KMS-11 (cell line): ENCODE results near the gene DLGAP1.

Experiments
- H2AFZ ChIP-seq: fragments of 200-600 bp; sonication (generic); 2 replicates; pipeline ENCODE4 v1.6.1; 2016; ENCODE audit warnings: antibody characterized with exemption, mixed run types, low read depth
- H3K27ac ChIP-seq: fragments of 200-600 bp; sonication (generic); 2 replicates; pipeline ENCODE4 v1.6.1; 2016; ENCODE audit warnings: mild to moderate bottlenecking, mixed run types
- H3K27me3 ChIP-seq: fragments of 200-600 bp; sonication (generic); 2 replicates; pipeline ENCODE4 v1.6.1; 2017; ENCODE audit warnings: mild to moderate bottlenecking, low read depth, mixed run types, moderate library complexity; ENCODE audit not compliant: insufficient read depth
- H3K36me3 ChIP-seq: fragments of 200-600 bp; sonication (generic); 2 replicates; pipeline ENCODE4 v1.6.1; 2017; ENCODE audit warnings: mild to moderate bottlenecking, mixed run types; ENCODE audit not compliant: insufficient read depth
- H3K4me1 ChIP-seq: fragments of 200-600 bp; sonication (generic); 2 replicates; pipeline ENCODE4 v1.6.1; 2016; ENCODE audit warnings: mild to moderate bottlenecking, low read depth, mixed run types; ENCODE audit not compliant: poor library complexity, severe bottlenecking
- H3K4me2 ChIP-seq: fragments of 200-600 bp; sonication (generic); 2 replicates; pipeline ENCODE4 v1.7.0; 2016; ENCODE audit warnings: mild to moderate bottlenecking, mixed run types
- H3K4me3 ChIP-seq: fragments of 200-600 bp; sonication (generic); IDR thresholded peaks from 2 replicates; pipeline ENCODE4 v1.6.1; 2017; ENCODE audit warnings: low read depth, low read length, mixed read lengths; ENCODE audit not compliant: insufficient read depth
- H3K79me2 ChIP-seq: fragments of 200-600 bp; sonication (generic); 2 replicates; pipeline ENCODE4 v1.6.1; 2016; ENCODE audit warnings: low read depth, mixed run types; ENCODE audit not compliant: insufficient read depth
- H3K9ac ChIP-seq: fragments of 200-600 bp; sonication (generic); 2 replicates; pipeline ENCODE4 v1.6.1; 2016; ENCODE audit warnings: mild to moderate bottlenecking, mixed run types
- H4K20me1 ChIP-seq: fragments of 200-600 bp; sonication (generic); 2 replicates; pipeline ENCODE4 v1.6.1; 2016; ENCODE audit warnings: mild to moderate bottlenecking, mixed run types; ENCODE audit not compliant: insufficient read depth
- TF ChIP-seq, protein P1 (sequence below): fragments of 200-600 bp; sonication (generic); conservative IDR thresholded peaks from 2 replicates; pipeline ENCODE4 v1.6.1; 2017; ENCODE audit warnings: low read depth, mild to moderate bottlenecking, antibody characterized with exemption, low read length, moderate library complexity, mixed read lengths

Gene DLGAP1

DNA sequence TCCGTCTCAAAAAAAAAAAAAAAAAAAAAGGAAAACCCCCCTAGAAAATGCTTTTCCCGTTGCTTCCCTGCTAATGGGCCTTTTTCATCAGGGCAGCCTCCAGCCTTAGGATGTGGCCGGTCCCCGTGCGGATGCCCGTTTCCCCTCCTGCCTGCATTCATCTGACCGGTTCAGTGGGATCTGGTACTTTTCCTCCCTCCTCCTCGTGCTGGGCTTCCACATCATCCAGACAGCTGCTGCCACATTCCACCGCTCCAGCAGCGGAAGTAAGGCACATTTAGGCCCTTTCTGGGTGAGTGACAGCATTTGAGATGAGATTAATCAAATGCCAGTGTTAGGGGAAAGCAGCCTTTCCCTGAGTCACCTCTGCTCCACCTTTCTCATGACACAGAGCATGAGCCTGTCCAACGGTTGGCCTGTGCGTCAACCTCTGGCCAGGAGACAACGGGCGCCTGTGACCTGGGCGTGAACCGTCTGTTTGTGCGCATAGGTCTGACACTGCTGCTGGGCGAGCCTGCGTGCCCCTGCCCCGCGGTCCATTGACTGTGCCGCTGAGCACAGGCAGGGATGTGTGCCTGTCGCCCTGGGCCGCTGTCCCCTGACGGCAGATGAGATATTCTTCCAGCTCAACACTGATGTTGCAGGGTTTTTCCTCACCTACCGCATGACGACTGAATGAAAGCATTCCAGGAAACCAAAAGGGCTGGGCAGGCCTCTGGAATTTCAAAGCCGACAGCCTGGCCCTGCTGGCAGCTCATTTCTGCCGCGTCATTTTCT is 831.1 kb downstream of the DLGAP1 start:
- Histone ChIP-seq H3K4me3 (no peak overlapping the region), H3K79me2 (no peaks in the 10 kb centered on the region), H3K36me3 (no peaks in the 10 kb centered on the region), H3K4me1 (no peaks in the 10 kb centered on the region), H4K20me1 (no peaks in the 10 kb centered on the region), H3K4me2 (no peak overlapping the region), H3K27ac (no peak overlapping the region), H3K27me3 (no peaks in the 10 kb centered on the region), H2AFZ (no peak overlapping the region), H3K9ac (no peak overlapping the region)
- TF ChIP-seq, protein P1, sequence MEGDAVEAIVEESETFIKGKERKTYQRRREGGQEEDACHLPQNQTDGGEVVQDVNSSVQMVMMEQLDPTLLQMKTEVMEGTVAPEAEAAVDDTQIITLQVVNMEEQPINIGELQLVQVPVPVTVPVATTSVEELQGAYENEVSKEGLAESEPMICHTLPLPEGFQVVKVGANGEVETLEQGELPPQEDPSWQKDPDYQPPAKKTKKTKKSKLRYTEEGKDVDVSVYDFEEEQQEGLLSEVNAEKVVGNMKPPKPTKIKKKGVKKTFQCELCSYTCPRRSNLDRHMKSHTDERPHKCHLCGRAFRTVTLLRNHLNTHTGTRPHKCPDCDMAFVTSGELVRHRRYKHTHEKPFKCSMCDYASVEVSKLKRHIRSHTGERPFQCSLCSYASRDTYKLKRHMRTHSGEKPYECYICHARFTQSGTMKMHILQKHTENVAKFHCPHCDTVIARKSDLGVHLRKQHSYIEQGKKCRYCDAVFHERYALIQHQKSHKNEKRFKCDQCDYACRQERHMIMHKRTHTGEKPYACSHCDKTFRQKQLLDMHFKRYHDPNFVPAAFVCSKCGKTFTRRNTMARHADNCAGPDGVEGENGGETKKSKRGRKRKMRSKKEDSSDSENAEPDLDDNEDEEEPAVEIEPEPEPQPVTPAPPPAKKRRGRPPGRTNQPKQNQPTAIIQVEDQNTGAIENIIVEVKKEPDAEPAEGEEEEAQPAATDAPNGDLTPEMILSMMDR: no peak

DNA sequence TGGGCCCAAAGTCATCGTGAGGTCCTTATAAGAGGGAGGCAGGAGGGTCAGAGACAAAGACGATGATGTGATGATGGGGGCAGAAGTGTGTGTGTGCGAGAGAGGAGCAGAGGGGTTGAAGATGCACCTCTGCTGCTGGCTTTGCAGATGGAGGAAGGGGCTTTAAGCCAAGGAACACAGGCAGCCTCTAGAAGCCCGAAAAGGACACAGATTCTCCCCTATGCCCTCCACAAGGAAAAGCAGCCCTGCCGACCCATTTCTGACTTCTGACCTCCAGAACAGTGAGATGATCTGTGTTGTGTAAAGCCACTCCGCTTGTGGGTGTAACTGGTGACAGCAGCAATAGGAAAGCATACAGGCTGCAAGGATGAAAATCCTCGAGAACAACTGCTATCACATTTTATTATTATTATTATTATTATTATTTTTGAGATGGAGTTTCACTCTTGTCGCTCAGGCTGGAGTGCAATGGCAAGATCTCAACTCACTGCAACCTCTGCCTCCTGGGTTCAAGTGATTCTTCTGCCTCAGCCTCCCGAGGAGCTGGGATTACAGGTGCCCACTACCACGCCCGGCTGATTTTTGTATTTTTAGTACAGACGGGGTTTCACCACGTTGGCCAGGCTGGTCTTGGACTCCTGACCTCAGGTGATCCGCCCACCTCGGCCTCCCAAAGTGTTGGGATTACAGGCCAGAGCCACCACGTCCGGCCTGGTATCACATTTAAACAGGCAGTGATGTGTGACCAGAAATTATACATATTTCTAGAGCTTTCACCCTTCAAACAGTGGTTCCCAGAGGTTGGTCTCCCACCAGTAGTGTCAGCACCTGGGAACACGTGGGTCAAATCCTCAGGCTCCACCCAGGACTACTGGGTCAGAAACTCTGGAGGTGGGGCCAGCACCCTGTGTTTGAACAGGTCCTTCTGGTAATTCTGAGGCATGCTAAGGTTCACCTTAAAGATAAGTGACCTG is 834.7 kb downstream of the DLGAP1 start:
- Histone ChIP-seq H3K4me2 (no peak overlapping the region), H3K4me3 (no peak overlapping the region), H3K27ac (no peak overlapping the region), H3K4me1 (no peaks in the 10 kb centered on the region), H2AFZ (no peak overlapping the region), H3K9ac (no peak overlapping the region), H3K27me3 (no peaks in the 10 kb centered on the region), H3K36me3 (no peaks in the 10 kb centered on the region), H3K79me2 (no peaks in the 10 kb centered on the region), H4K20me1 (no peaks in the 10 kb centered on the region)
- TF ChIP-seq, protein P1: no peak

DNA sequence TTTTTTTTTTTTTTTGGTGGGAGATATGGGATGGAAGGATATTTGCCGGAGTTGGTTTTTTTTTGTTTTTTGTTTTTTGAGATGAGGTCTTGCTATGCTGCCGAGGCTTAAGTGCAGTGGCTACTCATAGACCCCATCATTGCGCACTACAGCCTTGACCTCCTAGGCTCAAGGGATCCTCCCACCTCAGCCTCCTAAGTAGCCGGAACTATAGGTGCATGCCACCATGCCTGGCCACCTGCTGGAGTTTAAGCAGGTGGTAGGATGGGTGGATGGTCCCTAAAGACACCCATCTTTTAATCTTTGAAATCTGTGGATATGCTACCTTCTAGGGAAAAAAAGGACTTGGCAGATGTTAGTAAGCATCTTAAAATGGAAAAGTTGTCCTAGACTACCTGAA is 835.4 kb downstream of the DLGAP1 start:
- TF ChIP-seq, protein P1: no peak
- Histone ChIP-seq H3K27ac (no peak overlapping the region), H3K4me2 (no peak overlapping the region), H3K4me1 (no peaks in the 10 kb centered on the region), H3K79me2 (no peaks in the 10 kb centered on the region), H3K27me3 (no peaks in the 10 kb centered on the region), H4K20me1 (no peaks in the 10 kb centered on the region), H2AFZ (no peak overlapping the region), H3K4me3 (no peak overlapping the region), H3K9ac (no peak overlapping the region), H3K36me3 (no peaks in the 10 kb centered on the region)

DNA sequence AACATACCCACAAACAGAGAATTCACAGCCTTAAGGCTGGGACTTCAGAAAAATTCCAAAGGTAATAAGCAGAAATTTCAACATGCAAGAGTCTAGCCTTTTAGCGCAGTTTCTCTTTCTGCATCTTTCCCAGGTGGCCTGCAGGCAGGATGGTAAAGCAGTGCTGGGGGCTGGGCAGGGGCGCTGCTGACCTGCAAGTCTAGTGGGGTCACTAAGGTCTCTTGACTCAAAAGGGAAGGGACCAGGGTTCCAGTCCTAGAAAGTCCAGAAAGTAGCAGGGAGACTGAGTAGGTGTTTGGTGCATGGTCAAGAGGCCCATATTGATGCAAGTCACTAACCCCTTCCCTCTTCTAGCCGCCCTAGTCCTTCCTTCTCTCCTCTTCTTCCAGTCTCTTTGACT is 835.9 kb downstream of the DLGAP1 start:
- no peak overlapping the region for H3K4me2 ChIP-seq
- no peaks in the 10 kb centered on the region for H3K36me3 ChIP-seq
- no peak overlapping the region for H3K27ac ChIP-seq
- TF ChIP-seq, protein P1: no peak
- no peak overlapping the region for H3K9ac ChIP-seq
- no peaks in the 10 kb centered on the region for H4K20me1 ChIP-seq
- no peak overlapping the region for H2AFZ ChIP-seq
- H3K79me2 ChIP-seq: no peaks in the 10 kb centered on the region
- no peaks in the 10 kb centered on the region for H3K4me1 ChIP-seq
- H3K4me3 ChIP-seq: no peak overlapping the region
- no peaks in the 10 kb centered on the region for H3K27me3 ChIP-seq
